CD4-positive, CD25-positive, alpha-beta regulatory T cell (primary cell): ENCODE data around the gene CHRM2. TPM values are rescaled to one million over a fixed set of nuclear protein-coding genes. Genes with fewer than 3 reads are reported as not detected.

Experiments
- ATAC-seq, 2 donors: fragments of 150-1000 bp; cut with Tn5 transposase; one replicate each; pipeline ENCODE4 v1.10.0; 2021; ENCODE audit warnings: low read depth in 2 of 2, moderate number of reproducible peaks in 2 of 2, moderate library complexity in 1 of 2
- DNase-seq, 3 donors: peaks; one replicate each; pipeline versions ENCODE4 v3.0.0 to v3.0.0-alpha.2; 2012 to 2022; ENCODE audit warnings: mixed read lengths in 1 of 3
- H3K27ac ChIP-seq: one replicate; pipeline ENCODE4 v1.7.0; 2013; ENCODE audit warnings: mild to moderate bottlenecking, low read length; ENCODE audit not compliant: insufficient read depth, poor library complexity, severe bottlenecking
- H3K27me3 ChIP-seq: one replicate; pipeline ENCODE4 v1.7.0; 2013; ENCODE audit warnings: low read length; ENCODE audit not compliant: control insufficient read depth, insufficient read depth
- H3K36me3 ChIP-seq: one replicate; pipeline ENCODE4 v1.7.0; 2013; ENCODE audit warnings: mild to moderate bottlenecking, low read length, moderate library complexity; ENCODE audit not compliant: control insufficient read depth, insufficient read depth
- H3K4me1 ChIP-seq: 2 replicates; pipeline ENCODE4 v1.7.0; 2013; ENCODE audit warnings: mild to moderate bottlenecking, low read length; ENCODE audit not compliant: insufficient read depth, control insufficient read depth, poor library complexity, severe bottlenecking
- H3K4me3 ChIP-seq: one replicate; pipeline ENCODE4 v1.7.0; 2013; ENCODE audit warnings: low read depth, mild to moderate bottlenecking, low read length, moderate library complexity
- H3K9me3 ChIP-seq, 2 experiments: 1 replicate in 1 of 2; 2 replicates in 1 of 2; pipeline ENCODE4 v1.7.0; 2013; ENCODE audit warnings: low read length in 2 of 2, mild to moderate bottlenecking in 1 of 2, moderate library complexity in 1 of 2; ENCODE audit not compliant: control insufficient read depth in 2 of 2
- H3K27ac Mint-ChIP-seq, 3 donors: one replicate each; pipeline ENCODE4 v1.8.0; 2020 to 2022; ENCODE audit warnings: mild to moderate bottlenecking in 3 of 3, mixed read lengths in 3 of 3, moderate library complexity in 2 of 3
- H3K27me3 Mint-ChIP-seq: one replicate; pipeline ENCODE4 v1.8.0; 2022; ENCODE audit warnings: mild to moderate bottlenecking, mixed read lengths
- H3K36me3 Mint-ChIP-seq: one replicate; pipeline ENCODE4 v1.8.0; 2020; ENCODE audit warnings: mixed read lengths
- H3K4me1 Mint-ChIP-seq, 4 donors: one replicate each; pipeline ENCODE4 v1.8.0; 2020 to 2022; ENCODE audit warnings: mixed read lengths in 4 of 4, mild to moderate bottlenecking in 1 of 4
- H3K4me3 Mint-ChIP-seq, 4 donors: one replicate each; pipeline ENCODE4 v1.8.0; 2020 to 2022; ENCODE audit warnings: mild to moderate bottlenecking in 4 of 4, mixed read lengths in 4 of 4, moderate library complexity in 3 of 4
- H3K9me3 Mint-ChIP-seq, 7 donors: one replicate each; pipeline ENCODE4 v1.8.0; 2020 to 2022; ENCODE audit warnings: mixed read lengths in 7 of 7, mild to moderate bottlenecking in 3 of 7, moderate library complexity in 2 of 7
- polyA plus RNA-seq, 4 donors: library from polyadenylated mRNA; unstranded; fragments of 300-500 nt; fragmentation: Illumina TruSeq; gene quantifications; one replicate each; pipeline ENCODE4 v1.2.3, GENCODE V29; 2021
- total RNA-seq: library from RNA; stranded (reverse); gene quantifications from one replicate; pipeline ENCODE4 v1.2.3, GENCODE V29; 2022

Gene CHRM2
- total and polyA plus RNA-seq, 5 donors from 2014 or later: not detected

DNA sequence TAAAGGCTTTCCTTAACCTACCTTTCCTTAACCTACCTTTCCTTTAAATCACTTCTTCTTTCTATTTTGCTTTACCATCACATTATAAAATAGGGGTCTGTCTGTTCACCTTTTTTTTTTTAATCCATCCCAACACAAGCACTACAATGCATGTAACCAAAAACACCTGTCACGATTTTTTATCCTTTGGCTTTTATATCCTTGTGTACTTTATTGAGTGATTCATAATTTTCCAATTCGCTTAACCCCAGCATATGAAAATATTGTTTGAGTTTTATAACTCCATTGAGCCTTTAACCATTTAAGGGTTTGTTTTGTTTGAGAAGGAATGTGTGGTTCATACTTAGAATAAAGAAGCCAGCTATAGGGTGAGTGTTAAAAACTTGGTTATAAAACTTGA, 132.2 kb downstream of the CHRM2 start:
- no peaks in the 10 kb centered on the region for H3K4me1 ChIP-seq
- peaks cover 0 to 8% (median 0%) of the 10 kb centered on the region in 7 donors for H3K9me3 Mint-ChIP-seq
- no peak overlapping the region for H3K27ac Mint-ChIP-seq
- H3K27me3 ChIP-seq: no peaks in the 10 kb centered on the region
- no peak for ATAC-seq
- no peaks in the 10 kb centered on the region for H3K27me3 Mint-ChIP-seq
- H3K4me1 Mint-ChIP-seq: no peaks in the 10 kb centered on the region
- no peak overlapping the region for H3K4me3 Mint-ChIP-seq
- DNase-seq: no peak
- H3K9me3 ChIP-seq: no peaks in the 10 kb centered on the region
- H3K36me3 ChIP-seq: no peaks in the 10 kb centered on the region
- H3K36me3 Mint-ChIP-seq: no peaks in the 10 kb centered on the region
- no peak overlapping the region for H3K27ac ChIP-seq
- no peak overlapping the region for H3K4me3 ChIP-seq

GRCh38 chr7:137001041-137001440, 132.6 kb downstream of the CHRM2 start:
- Mint-ChIP-seq H3K36me3 (no peaks in the 10 kb centered on the region), H3K27ac (no peak overlapping the region), H3K4me3 (no peak overlapping the region), H3K27me3 (no peaks in the 10 kb centered on the region), H3K4me1 (no peaks in the 10 kb centered on the region), H3K9me3 (peaks cover 0 to 8% (median 0%) of the 10 kb centered on the region in 7 donors)
- Histone ChIP-seq H3K4me1 (no peaks in the 10 kb centered on the region), H3K9me3 (no peaks in the 10 kb centered on the region), H3K27ac (no peak overlapping the region), H3K27me3 (no peaks in the 10 kb centered on the region), H3K4me3 (no peak overlapping the region), H3K36me3 (no peaks in the 10 kb centered on the region)
- ATAC-seq (no peak), DNase-seq (no peak)

DNA sequence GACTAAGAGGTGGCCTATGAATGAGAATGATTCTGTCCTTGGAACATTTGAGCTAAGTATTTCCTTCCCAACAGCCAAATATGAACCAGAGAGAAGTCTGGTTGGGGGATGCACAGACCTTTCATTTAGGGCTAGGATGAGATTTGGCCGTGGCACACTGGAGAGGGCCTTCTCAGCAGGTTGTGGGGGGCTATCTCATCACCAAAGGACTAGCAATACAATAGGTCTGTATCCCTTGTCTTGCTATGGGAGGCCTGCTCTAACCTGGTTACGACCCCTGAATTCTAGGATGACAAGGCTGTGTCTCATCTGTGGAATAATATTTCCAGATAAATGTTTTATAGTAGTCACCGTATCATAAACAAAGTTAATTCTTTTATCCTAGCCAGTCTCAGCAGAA, 133.0 kb downstream of the CHRM2 start:
- H3K4me3 ChIP-seq: no peak overlapping the region
- no peaks in the 10 kb centered on the region for H3K9me3 ChIP-seq
- no peaks in the 10 kb centered on the region for H3K27me3 ChIP-seq
- H3K9me3 Mint-ChIP-seq: peaks cover 0 to 8% (median 0%) of the 10 kb centered on the region in 7 donors
- no peaks in the 10 kb centered on the region for H3K36me3 ChIP-seq
- no peaks in the 10 kb centered on the region for H3K4me1 Mint-ChIP-seq
- ATAC-seq: no peak
- H3K4me1 ChIP-seq: no peaks in the 10 kb centered on the region
- no peak overlapping the region for H3K4me3 Mint-ChIP-seq
- H3K36me3 Mint-ChIP-seq: no peaks in the 10 kb centered on the region
- no peak for DNase-seq
- H3K27ac Mint-ChIP-seq: no peak overlapping the region
- H3K27me3 Mint-ChIP-seq: no peaks in the 10 kb centered on the region
- H3K27ac ChIP-seq: no peak overlapping the region

- no peak overlapping the region for H3K4me3 ChIP-seq
- H3K36me3 Mint-ChIP-seq: no peaks in the 10 kb centered on the region
- H3K9me3 Mint-ChIP-seq: peaks cover 0 to 8% (median 0%) of the 10 kb centered on the region in 7 donors
- no peak overlapping the region for H3K27ac ChIP-seq
- H3K27me3 Mint-ChIP-seq: no peaks in the 10 kb centered on the region
- H3K27ac Mint-ChIP-seq: no peak overlapping the region
- H3K9me3 ChIP-seq: no peaks in the 10 kb centered on the region
- H3K4me1 Mint-ChIP-seq: no peaks in the 10 kb centered on the region
- H3K27me3 ChIP-seq: no peaks in the 10 kb centered on the region
- H3K36me3 ChIP-seq: no peaks in the 10 kb centered on the region
- DNase-seq (no peak), ATAC-seq (no peak)
- H3K4me1 ChIP-seq: no peaks in the 10 kb centered on the region
- no peak overlapping the region for H3K4me3 Mint-ChIP-seq
These were observed 134.6 kb downstream of the CHRM2 start for GRCh38 chr7:137003086-137003485.

DNA sequence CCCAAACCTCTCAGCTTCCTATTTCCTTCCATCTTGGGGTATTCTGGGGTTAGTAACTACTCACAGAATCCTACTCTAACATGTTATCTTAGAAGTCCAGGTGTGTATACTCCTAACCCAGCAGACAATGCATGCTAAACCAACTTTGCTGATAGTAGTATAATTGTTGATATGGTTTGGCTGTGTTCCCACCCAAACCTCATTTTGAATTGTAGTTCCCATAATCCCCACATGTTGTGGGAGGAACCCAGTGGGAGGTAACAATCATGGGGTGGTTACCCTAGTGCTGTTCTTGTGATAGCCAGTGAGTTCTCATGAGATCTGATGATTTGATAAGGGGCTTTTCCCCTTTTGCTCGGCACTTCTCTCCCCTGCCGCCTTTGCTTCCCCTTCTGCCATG, 135.1 kb downstream of the CHRM2 start:
- no peak for ATAC-seq
- no peak overlapping the region for H3K4me3 Mint-ChIP-seq
- no peaks in the 10 kb centered on the region for H3K36me3 ChIP-seq

GRCh38 chr7:137005873-137006272, 137.4 kb downstream of the CHRM2 start:
- Histone ChIP-seq H3K9me3 (no peaks in the 10 kb centered on the region), H3K27ac (no peak overlapping the region), H3K4me1 (no peaks in the 10 kb centered on the region), H3K27me3 (no peaks in the 10 kb centered on the region), H3K4me3 (no peak overlapping the region), H3K36me3 (no peaks in the 10 kb centered on the region)
- Mint-ChIP-seq H3K27ac (no peak overlapping the region), H3K27me3 (no peaks in the 10 kb centered on the region), H3K4me1 (no peaks in the 10 kb centered on the region), H3K36me3 (no peaks in the 10 kb centered on the region), H3K9me3 (peaks cover 0 to 8% (median 1%) of the 10 kb centered on the region in 7 donors), H3K4me3 (no peak overlapping the region)
- DNase-seq (no peak), ATAC-seq (no peak)

More for the DNA sequence above, 135.1 kb downstream of the CHRM2 start:
- H3K27me3 Mint-ChIP-seq: no peaks in the 10 kb centered on the region
- no peak overlapping the region for H3K27ac Mint-ChIP-seq
- H3K4me1 Mint-ChIP-seq: no peaks in the 10 kb centered on the region
- DNase-seq: no peak
- no peak overlapping the region for H3K27ac ChIP-seq
- H3K27me3 ChIP-seq: no peaks in the 10 kb centered on the region
- H3K4me1 ChIP-seq: no peaks in the 10 kb centered on the region
- H3K36me3 Mint-ChIP-seq: no peaks in the 10 kb centered on the region
- H3K4me3 ChIP-seq: no peak overlapping the region
- H3K9me3 ChIP-seq: no peaks in the 10 kb centered on the region
- H3K9me3 Mint-ChIP-seq: peaks cover 0 to 8% (median 0%) of the 10 kb centered on the region in 7 donors

DNA sequence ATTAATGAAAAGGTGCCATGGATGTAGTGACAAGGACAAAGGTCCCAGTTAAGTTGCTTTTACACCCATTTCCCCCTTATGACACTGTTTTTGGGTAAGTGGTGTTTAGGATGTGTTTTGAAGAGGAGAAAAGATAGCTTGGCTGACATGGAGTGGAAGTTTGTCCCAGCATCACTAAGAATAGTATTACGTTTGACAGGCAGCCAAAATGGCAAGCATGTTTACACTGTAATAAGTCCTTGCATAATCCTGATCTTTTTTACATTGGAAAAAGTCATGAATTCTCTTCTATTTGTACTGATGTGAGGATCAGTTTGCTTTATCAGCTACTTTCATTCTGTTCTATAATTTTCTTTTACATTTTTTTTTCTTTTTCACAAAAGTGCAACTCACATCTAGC, 137.8 kb downstream of the CHRM2 start:
- no peak overlapping the region for H3K27ac Mint-ChIP-seq

GRCh38 chr7:137007001-137007694, 138.7 kb downstream of the CHRM2 start:
- Mint-ChIP-seq H3K27me3 (no peaks in the 10 kb centered on the region), H3K4me3 (no peak overlapping the region), H3K27ac (no peak overlapping the region), H3K4me1 (no peaks in the 10 kb centered on the region), H3K9me3 (peaks cover 0 to 8% (median 1%) of the 10 kb centered on the region in 7 donors), H3K36me3 (no peaks in the 10 kb centered on the region)
- H3K4me1 ChIP-seq: no peaks in the 10 kb centered on the region
- no peaks in the 10 kb centered on the region for H3K9me3 ChIP-seq
- H3K36me3 ChIP-seq: no peaks in the 10 kb centered on the region
- H3K27ac ChIP-seq: no peak overlapping the region
- no peaks in the 10 kb centered on the region for H3K27me3 ChIP-seq
- no peak for ATAC-seq
- H3K4me3 ChIP-seq: no peak overlapping the region
- DNase-seq: no peak

More for the DNA sequence above, 137.8 kb downstream of the CHRM2 start:
- no peak overlapping the region for H3K4me3 Mint-ChIP-seq
- Histone ChIP-seq H3K27ac (no peak overlapping the region), H3K9me3 (no peaks in the 10 kb centered on the region), H3K4me3 (no peak overlapping the region), H3K27me3 (no peaks in the 10 kb centered on the region), H3K4me1 (no peaks in the 10 kb centered on the region), H3K36me3 (no peaks in the 10 kb centered on the region)
- H3K36me3 Mint-ChIP-seq: no peaks in the 10 kb centered on the region
- no peaks in the 10 kb centered on the region for H3K27me3 Mint-ChIP-seq
- no peaks in the 10 kb centered on the region for H3K4me1 Mint-ChIP-seq
- DNase-seq: no peak
- peaks cover 0 to 8% (median 1%) of the 10 kb centered on the region in 7 donors for H3K9me3 Mint-ChIP-seq
- no peak for ATAC-seq
